NCI-H446 treated with DMSO at 0.1 percent for 48 hours (cell line): ENCODE results near the gene CECR2.

Experiments used
- DNase-seq: peaks from one replicate; lab custom pipeline; 2025; lab: John Stamatoyannopoulos, UW

CECR2 gene

DNA sequence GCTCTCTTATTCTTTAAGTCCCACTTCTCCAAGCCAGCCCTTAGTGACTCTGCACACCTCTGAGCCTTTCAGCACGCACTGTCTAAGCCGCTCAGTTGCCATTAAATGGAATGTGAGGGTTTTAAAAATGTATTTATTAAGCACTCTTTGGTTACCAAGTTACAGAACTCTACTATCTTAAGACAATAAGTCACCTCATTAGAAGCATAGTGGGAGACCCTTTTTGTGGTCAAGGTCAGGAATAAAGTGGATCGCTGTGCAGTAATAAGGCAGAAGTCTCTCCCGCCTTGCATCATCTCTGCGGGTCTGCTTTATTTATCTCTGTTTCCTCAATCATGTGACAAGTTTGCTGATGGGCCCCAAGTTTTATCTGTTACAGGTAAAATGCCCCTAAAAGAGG lies 205.9 kb downstream of the CECR2 start:
- DNase-seq = no peak

DNA sequence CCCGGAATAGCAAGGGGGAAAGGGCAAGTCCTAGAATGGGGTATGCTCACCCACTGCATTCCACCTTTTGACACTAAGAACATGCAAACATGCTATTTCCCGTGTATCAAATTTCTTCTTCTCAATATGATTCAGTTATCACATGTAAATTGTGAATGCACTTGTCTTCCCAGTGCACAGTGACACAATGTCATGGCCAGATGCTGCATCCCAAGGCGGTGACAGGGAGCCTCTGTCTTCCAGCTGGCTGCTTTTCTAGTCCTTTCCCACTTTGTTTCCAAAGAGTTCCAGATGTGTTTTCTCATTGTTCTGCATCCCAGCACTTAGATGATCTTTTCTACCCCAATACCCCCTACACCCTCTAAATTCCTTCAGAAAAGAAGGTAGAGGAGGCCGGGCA lies 206.4 kb downstream of the CECR2 start:
- no peak for DNase-seq

DNA sequence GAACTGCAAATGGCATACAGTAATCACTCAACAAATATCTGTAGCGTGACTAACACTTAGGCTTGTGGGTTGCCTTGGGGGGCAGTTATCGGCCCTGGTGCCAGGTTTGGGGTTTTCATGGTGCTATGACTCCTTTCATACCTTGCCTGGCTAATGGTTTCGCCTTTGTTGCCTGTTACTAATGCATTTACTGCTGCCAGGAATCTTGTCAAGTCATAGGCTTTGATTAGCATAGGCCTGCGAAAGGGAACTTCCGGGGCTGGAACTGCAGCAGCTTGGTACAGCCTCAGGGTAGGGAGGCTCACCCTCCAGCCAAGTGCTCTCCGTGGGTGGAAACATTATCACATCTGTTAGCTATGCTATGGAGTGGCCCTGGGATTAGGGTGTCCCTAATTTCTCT lies 207.2 kb downstream of the CECR2 start:
- DNase-seq = peak; percentile 36

DNA sequence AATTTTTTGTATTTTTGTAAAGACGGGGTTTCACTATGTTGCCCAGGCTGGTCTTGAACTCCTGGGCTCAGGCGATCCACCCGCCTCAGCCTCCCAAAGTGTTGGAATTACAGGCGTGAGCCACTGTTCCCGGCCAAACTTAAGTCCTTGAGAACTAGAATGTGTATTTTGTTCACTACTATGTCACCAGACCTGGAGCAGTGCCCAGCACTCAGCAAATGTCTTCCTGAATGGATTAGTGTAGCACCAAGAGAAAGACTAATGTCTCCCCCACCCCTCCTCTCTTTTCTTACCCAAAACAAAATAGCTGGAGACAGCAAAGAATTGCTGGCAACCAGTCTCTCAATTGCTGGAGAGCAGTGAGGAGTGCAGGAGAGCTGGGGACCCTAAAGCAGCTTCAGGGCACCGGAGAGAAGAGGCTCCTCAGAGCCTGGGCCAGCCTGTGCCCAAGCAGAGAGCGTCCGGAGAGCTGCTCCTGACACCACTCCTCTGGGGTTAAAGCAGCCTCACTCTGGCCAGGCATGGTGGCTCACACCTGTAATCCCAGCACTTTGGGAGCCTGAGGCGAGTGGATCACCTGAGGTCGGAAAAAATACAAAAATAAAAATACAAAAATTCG lies 209.0 kb downstream of the CECR2 start:
- DNase-seq = no peak

DNA sequence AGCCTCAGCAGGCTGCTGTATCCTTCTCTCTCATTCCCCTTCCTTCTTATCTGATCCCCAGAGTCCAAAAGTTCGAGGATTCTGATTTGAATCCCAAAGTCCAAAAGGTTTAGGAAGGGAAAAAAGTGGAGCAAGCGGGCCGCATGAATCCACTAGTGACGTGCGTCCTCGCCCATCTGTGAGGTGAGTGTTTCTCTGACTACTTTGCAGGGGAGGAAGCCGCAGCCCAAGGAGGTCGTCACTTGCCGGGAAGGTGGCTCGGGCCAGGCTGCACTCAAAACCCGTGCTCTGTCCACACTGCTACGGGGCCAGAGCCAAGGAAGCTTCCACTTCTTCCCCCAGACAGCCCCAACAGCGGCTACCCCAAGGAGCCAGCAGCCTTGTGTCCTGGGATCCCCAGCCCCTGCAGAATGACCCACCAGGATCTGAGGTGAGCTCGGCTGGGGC lies 210.3 kb downstream of the CECR2 start:
- no peak for DNase-seq

DNA sequence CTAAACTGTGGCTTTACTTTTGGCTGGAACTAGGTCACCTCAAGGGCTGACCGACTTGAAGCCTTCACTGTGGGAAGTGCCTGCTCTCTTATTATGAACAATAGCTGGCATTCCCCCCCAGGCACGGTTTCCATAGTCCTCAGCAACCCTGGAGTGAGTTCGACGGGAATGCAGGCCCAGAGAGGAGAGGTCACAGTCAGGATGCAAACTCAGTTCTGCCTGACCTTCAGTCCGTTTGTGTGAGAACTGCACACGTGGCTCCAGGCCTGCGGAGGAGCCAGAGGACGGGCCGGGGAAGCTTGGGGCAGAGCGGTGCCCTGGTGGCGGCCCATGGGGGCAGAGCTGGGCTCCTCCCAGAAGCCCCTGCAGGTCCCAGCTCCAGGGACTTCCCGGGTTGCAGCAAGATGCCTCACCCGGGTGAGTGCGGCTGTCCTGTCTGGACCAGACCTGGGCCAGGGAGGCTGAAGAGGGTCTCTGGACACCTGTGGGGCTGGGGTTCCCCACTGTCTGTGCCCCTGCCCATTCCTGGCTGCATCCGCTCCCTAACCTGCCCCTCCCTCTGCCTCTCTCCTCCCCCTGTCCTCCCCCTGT lies 211.3 kb downstream of the CECR2 start:
- DNase-seq = no peak

DNA sequence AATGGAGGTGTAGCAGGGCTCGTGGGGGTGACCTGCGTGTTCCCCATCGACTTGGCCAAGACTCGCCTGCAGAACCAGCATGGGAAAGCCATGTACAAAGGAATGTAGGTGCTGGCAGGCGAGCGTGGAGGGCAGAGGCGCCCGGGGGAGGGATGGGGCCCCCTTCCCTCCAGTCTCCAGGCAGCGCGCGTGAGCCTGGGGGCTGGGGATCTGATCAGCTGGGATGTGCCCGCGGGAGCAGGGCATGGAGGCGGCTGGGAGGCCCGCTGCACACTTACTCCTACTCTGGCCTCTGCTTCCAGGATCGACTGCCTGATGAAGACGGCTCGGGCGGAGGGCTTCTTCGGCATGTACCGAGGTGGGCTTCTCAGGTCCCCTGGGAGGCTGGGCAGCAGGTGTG lies 211.8 kb downstream of the CECR2 start:
- DNase-seq = no peak

DNA sequence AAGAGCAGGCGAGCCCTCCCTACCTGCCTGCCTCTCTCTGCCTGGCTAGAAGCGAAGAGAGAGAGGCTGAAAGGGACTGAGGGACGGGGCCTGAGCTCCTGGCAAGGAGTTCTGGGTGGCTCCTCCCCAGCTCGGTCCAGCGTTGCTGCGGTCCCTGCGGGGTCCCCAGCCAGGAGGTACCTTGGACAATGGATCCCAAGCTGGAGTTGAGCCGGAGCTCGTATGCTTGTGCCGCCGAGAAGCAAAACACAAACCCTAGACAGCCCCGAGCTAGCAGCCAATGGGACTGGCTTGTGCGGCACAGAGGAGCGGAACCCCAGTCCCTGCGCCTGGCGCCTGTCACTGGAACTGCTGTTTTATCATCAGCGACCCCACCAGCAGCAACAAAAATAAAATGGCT lies 212.4 kb downstream of the CECR2 start:
- no peak for DNase-seq

DNA sequence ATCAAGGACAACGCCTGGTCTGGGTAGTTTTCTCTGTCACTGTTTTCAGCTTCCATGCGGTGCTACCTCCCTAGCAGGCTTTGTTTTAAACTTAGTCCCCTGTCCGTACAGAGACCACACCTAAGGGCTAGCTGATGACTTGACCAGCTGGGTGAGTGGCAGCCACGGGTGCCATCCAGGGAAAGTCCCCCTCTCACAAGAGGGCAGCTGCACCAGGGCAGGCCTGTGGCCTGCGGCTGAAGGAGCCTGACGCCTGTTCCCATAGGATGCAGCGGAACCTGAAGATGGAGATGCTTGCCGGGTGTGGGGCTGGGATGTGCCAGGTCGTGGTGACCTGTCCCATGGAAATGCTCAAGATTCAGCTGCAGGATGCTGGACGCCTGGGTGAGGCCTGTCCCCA lies 213.9 kb downstream of the CECR2 start:
- no peak for DNase-seq

DNA sequence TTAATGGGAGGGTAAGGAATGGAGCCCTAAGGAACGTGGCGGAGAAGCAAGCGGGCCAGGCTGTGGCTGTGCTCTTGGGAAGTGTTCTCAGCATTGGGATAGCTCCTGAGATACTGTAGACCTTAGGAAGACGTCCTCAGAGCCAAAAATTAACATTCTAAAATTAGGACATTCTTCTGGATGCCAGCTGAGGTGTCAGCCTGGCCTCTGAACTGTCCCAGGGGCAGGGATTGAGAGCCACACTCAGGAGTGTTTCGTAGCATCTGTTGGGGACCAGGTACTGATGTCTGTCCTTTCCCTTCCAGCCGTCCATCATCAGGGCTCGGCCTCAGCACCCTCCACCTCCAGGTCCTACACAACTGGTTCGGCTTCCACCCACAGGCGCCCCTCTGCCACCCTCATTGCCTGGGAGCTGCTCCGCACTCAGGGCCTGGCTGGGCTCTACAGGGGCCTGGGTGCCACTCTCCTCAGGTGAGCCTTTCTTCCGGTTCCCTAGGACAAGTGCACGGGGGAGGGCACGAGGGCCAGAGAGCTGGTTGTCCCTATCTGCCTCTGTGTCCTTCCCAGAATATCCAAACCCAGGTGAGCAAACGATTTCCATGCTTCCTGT lies 217.7 kb downstream of the CECR2 start:
- no peak for DNase-seq

DNA sequence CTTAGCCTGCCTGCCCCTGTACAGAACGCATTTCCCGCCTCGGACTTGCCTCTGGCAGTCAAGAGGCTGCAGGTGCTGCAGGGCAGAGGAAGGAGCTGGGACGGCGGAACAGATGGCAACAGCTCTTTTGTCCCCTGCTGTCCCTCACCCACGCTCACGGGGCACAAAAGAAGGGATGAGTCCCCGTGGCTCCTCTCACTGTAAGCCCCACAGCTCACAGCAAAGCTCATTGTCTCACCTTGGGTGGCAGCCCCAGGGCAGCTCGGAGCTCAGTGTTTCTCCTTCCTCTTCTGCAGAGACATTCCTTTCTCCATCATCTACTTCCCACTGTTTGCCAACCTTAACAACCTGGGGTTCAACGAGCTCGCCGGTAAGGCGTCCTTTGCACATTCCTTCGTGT lies 218.4 kb downstream of the CECR2 start:
- DNase-seq = no peak

DNA sequence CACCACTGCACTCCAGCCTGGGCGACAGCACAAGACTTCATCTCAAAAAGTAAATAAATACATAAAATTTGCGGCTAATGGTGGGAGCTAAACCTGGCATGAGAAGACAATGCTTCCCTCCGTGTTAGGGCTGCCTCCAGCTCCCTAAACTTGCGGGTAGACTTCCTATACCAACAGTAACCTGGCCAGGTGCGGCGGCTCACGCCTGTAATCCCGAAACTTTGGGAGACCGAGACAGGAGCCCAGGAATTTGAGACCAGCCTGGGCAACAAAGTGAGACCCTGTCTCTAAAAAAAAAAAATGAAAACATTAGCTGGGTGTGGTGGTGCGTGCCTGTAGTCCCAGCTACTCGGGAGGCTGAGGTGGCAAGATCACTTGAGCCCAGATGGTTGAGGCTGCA lies 219.3 kb downstream of the CECR2 start:
- DNase-seq = no peak

DNA sequence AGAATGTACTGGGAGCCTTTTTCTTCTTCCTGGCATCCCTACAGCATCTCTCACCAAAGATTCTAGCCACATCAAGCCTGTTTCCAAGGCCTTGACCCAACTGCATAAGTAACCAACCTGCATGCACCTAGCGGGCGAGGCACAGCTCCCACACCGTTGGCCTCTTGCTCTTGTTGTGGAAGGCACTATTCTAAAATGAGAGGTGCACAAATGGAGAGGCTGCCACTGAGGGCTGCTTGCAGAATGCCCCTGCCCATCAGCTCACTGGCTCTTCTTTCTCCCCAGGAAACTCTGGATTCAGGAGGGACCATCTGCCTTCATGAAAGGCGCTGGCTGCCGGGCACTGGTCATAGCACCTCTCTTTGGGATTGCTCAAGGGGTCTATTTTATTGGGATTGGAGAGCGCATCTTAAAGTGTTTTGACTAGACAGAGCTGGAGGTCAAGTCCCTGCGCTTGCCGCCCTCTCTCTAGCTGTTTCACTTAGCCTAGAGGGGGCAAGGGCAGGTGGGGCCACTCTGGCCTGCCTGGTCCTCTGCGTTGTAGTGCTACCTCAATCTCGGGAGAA lies 220.6 kb downstream of the CECR2 start:
- no peak for DNase-seq

DNA sequence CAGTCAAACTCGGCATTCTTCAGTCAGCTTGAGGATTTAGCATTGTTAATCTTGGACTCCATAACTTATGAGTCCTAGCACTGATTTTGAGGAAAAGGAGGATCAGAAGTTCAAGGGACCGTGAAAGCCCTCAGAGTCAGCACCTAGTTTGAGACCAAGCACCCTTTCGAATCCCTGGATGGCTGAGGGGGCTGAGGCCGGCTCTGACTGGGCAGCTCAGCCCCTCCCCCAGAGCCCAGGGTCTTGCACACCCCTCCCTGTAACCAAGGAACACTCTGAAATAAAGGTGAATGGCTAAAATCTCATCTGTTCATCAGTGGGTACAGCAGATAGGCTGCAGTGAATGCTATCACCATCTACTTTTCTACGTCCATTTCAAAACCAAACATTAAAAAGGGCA lies 221.3 kb downstream of the CECR2 start:
- no peak for DNase-seq

DNA sequence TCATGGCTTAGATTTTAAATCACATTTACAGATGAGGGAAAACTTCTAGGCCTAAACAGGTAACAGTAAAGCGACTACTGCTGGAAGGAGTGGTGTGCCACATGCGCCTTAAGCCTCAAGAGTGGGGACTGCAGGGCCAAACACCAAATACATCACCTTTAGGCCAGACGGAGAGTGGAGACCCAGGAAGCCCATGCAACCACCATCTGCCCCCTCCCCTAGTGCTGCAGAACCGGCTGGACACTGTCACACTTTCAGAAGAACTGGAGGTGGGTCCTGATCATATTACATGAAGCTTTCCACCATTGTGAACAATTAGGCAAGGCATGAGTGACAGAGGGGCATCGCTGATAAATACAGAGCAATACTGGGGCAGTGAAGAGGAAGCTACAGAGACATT lies 222.9 kb downstream of the CECR2 start:
- DNase-seq = no peak

DNA sequence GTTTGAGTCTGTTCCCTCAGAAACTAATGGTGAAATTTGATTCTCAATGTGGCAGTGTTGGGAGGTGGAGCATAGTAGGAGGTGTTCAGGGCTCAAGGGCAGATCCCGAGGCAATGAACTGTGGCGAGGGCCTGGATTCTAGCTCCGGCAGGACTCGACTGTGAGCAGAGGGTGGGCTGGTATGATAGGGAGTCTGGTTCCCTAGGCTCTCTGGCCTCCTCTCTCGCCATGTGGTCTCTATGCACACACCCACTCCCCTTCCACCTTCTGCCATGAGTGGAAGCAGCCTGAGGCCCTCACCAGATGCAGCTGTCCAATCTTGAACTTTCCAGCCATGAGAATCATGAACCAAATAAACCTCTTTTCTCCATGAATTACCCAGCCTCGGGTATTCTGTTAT lies 227.0 kb downstream of the CECR2 start:
- no peak for DNase-seq

DNA sequence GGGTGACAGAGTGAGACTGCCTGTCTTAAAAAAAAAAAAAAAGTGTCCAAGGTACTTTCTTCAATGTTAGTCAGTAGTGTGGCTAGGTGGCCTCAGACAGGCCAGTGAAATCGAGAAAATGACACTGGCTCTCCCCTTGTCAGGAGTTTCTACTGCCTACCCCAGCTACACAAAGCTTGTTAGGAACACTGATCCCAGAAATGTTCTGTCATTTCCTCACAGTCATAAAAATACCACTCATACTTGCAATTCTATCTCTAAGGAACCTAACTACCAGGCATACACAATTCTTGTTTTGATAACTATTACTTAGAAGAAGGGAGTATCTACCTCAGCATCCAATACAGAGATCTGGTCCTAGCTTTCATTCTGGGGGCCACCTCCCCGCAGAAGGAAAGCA lies 228.0 kb downstream of the CECR2 start:
- no peak for DNase-seq

DNA sequence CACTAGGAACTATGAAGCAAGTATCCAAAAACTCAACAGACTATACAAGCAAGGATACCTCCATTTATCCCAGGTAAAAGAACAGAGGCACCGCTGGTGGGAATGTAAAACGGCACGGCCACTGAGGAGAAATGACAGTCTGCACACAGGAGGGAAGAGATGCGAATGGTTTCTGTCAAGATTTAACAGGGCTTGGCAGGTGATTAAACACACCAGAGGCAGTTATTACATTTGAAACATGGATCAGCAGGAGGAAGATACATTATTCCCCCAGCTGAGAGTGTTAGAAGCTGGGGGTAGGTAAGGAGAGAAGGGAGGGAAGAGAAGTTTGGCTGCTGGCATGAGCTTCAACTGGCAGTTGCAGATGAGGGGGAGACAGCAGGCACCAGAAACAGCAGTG lies 229.1 kb downstream of the CECR2 start:
- no peak for DNase-seq

DNA sequence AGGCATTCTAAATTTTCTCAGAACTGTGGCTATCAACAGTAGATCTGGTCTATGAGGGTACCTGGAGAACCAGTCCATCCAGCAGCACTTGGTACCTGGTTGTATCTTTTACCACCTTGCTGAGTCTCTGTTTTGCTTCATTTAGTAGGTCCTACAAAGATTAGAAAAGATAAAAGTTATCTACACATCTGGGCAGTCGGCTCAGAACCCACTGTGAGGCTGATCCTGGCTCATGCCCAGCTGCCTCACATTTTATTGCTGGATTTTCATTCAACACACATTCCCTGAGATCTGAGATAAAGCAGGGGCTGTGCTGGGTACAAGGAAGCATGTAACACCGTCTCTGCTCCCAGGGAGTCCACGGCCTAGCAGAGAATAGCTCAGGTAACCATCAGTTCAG lies 231.8 kb downstream of the CECR2 start:
- DNase-seq = no peak

DNA sequence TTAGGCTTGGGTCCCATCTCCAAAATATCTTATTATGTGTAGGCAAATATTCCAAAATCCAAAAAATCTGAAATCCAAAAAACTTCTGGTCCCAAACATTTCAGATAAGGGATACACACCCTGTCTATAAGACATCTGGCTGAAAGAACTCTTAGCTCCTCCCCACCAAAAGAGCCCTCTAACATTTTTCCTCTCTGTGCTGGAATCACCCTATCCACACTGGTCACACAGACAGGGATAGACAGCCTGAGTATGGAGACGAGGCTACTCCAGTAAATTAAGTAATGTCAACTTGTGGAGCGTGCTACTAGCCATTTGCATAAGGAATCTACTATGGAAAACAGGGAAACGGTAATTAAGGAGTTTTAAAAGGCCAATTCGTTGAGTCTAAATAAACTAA lies 234.4 kb downstream of the CECR2 start:
- no peak for DNase-seq

DNA sequence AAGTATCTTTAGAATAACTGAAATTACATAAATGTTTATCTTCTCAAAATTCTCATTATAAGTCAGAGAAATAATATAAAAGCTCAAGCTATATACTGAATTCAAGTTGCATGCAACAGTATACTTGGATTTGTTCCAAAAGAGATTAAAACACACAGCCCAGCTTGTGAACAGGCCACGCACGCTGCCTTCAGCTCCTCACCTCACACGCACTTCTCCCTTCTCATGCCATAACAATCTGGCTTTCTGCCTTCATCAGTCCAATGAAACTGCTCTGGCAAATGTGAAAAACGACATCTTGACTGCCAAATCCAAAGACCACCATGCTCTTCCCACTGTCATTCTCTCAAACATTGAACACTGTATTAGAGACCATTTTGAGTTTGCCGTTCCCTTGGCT lies 237.2 kb downstream of the CECR2 start:
- no peak for DNase-seq
